HCT116 (cell line): Measurements from ENCODE around the gene ZNF541. TPM values are rescaled to one million over a fixed set of nuclear protein-coding genes. Genes with fewer than 3 reads are reported as not detected.

Source experiments
- ATAC-seq: fragments of 200-7000 bp; cut with Tn5 transposase; 2 replicates; pipeline ENCODE4 v1.9.1; 2020; ENCODE audit warnings: mild to moderate bottlenecking, moderate library complexity
- BruUV-seq: library from RNA; stranded (reverse); fragments of 400-500 nt; replicated peaks from 2 replicates; lab custom pipeline; 2021; lab: Mats Ljungman, UMichigan
- CTCF ChIA-PET: fragments of 300-600 bp; sonication (Branson Sonifier 250); formaldehyde crosslinking; loops from one replicate; lab custom pipeline; 2021; ENCODE audit warnings: antibody characterized with exemption; lab: Charles Lee
- POLR2A ChIA-PET: fragments of 300-600, 350-600 bp; sonication (Branson Sonifier 250); formaldehyde crosslinking; loops from one replicate; lab custom pipeline; 2021; ENCODE audit warnings: antibody characterized with exemption; lab: Charles Lee
- RAD21 ChIA-PET, 2 experiments: fragments of 300-600 bp; sonication (Branson Sonifier 250); formaldehyde crosslinking; loops; one replicate each; lab custom pipeline; 2023; ENCODE audit warnings: low total read pairs in 2 of 2; ENCODE audit not compliant: uncharacterized antibody in 2 of 2, unreplicated experiment in 2 of 2, low non-redundant PET in 1 of 2; lab: Charles Lee
- DNase-seq: peaks from one replicate; pipeline ENCODE4 v3.0.0-alpha.2; 2010; ENCODE audit warnings: low read depth, low spot score
- H2AFZ ChIP-seq: fragments of 200-600 bp; shearing (Covaris generic), sonication (generic); 2 replicates; pipeline ENCODE4 v1.6.1; 2017; ENCODE audit warnings: low read depth, mixed run types, mixed read lengths, antibody characterized with exemption, low read length; ENCODE audit not compliant: poor library complexity, severe bottlenecking
- H3K27ac ChIP-seq: 2 replicates; pipeline ENCODE4 v1.5.1; 2012; ENCODE audit warnings: low read depth, low read length
- H3K27me3 ChIP-seq: fragments of 200-600 bp; sonication (generic); 2 replicates; pipeline ENCODE4 v1.6.1; 2016; ENCODE audit warnings: mixed run types, low read length, mixed read lengths; ENCODE audit not compliant: insufficient read depth
- H3K36me3 ChIP-seq, 2 experiments: fragments of 200-500 bp in 1 of 2; fragments of 200-600 bp in 1 of 2; sonication (Bioruptor generic) in 1 of 2; sonication (generic) in 1 of 2; 2 replicates each; pipeline versions ENCODE4 v1.5.1 to v1.6.1; 2014 to 2016; ENCODE audit warnings: low read length in 2 of 2, inconsistent platforms in 1 of 2, mixed read lengths in 1 of 2, mixed run types in 1 of 2; ENCODE audit not compliant: insufficient read depth in 2 of 2, control insufficient read depth in 1 of 2
- H3K4me1 ChIP-seq, 2 experiments: fragments of 200-600 bp in 1 of 2; sonication (generic) in 1 of 2; 2 replicates each; pipeline versions ENCODE4 v1.5.1 to v1.6.1; 2012 to 2017; ENCODE audit warnings: low read length in 2 of 2, inconsistent platforms in 1 of 2, mild to moderate bottlenecking in 1 of 2, mixed read lengths in 1 of 2, mixed run types in 1 of 2, moderate library complexity in 1 of 2; ENCODE audit not compliant: insufficient read depth in 2 of 2, control insufficient read depth in 1 of 2
- H3K4me2 ChIP-seq: fragments of 200-600 bp; sonication (generic); 2 replicates; pipeline ENCODE4 v1.6.1; 2017; ENCODE audit warnings: mixed run types, low read length, mixed read lengths
- H3K4me3 ChIP-seq, 2 experiments: fragments of 200-600 bp in 1 of 2; sonication (generic) in 1 of 2; replicated peaks in 1 of 2; 2 replicates each; pipeline ENCODE4 v1.5.1; 2011 to 2016; ENCODE audit warnings: low read length in 2 of 2, control low read depth in 1 of 2, low read depth in 1 of 2, mild to moderate bottlenecking in 1 of 2, mixed read lengths in 1 of 2, mixed run types in 1 of 2
- H3K79me2 ChIP-seq: fragments of 200-600 bp; sonication (generic); 2 replicates; pipeline ENCODE4 v1.6.1; 2017; ENCODE audit warnings: mild to moderate bottlenecking, mixed run types, low read length, moderate library complexity, mixed read lengths; ENCODE audit not compliant: insufficient read depth
- H3K9ac ChIP-seq: fragments of 200-600 bp; sonication (generic); 2 replicates; pipeline ENCODE4 v1.6.1; 2016; ENCODE audit warnings: low read length, mixed read lengths
- H3K9me2 ChIP-seq: fragments of 200-600 bp; sonication (generic), shearing (Covaris generic); 2 replicates; pipeline ENCODE4 v1.6.1; 2017; ENCODE audit warnings: mixed run types, mild to moderate bottlenecking, moderate library complexity; ENCODE audit not compliant: insufficient read depth
- H3K9me3 ChIP-seq, 2 experiments: fragments of 200-500 bp in 1 of 2; fragments of 200-600 bp in 1 of 2; sonication (Bioruptor generic) in 1 of 2; sonication (generic) in 1 of 2; 2 replicates each; pipeline ENCODE4 v1.6.1; 2014 to 2017; ENCODE audit warnings: low read length in 2 of 2, mixed read lengths in 2 of 2, inconsistent platforms in 1 of 2, low read depth in 1 of 2, mild to moderate bottlenecking in 1 of 2, mixed run types in 1 of 2, moderate library complexity in 1 of 2; ENCODE audit not compliant: control insufficient read depth in 1 of 2, insufficient read depth in 1 of 2
- H4K20me1 ChIP-seq: fragments of 200-600 bp; sonication (generic), shearing (Covaris generic); 2 replicates; pipeline ENCODE4 v1.6.1; 2017; ENCODE audit warnings: mixed run types, mild to moderate bottlenecking, moderate library complexity; ENCODE audit not compliant: insufficient read depth
- CBX3 ChIP-seq: IDR thresholded peaks from 2 replicates; pipeline ENCODE4 v1.6.1; 2012; ENCODE audit warnings: low read depth
- CEBPB ChIP-seq: IDR thresholded peaks from 2 replicates; pipeline ENCODE4 v1.6.1; 2012; ENCODE audit warnings: low read depth
- EGR1 ChIP-seq: IDR thresholded peaks from 2 replicates; pipeline ENCODE4 v1.6.1; 2012; ENCODE audit warnings: low read depth
- SRF ChIP-seq: IDR thresholded peaks from 2 replicates; pipeline ENCODE4 v1.6.1; 2012; ENCODE audit warnings: low read depth
- TCF7L2 ChIP-seq: IDR thresholded peaks from 2 replicates; pipeline ENCODE4 v1.7.0; 2011; ENCODE audit warnings: borderline replicate concordance, inconsistent platforms; ENCODE audit not compliant: insufficient read depth, insufficient read length; ENCODE audit errors: extremely low read depth
- ZFX ChIP-seq: fragments of 450-650 bp; IDR thresholded peaks from 2 replicates; pipeline ENCODE4 v1.6.1; 2017
- intact Hi-C: fragments of 100-400 bp; cut with micrococcal nuclease; formaldehyde crosslinking; loops from 2 replicates; pipeline ENCODE4 v1.10.0; 2022
- total RNA-seq: library from RNA; stranded (reverse); gene quantifications from one replicate; pipeline ENCODE4 v1.2.1, GENCODE V29; 2021; ENCODE audit not compliant: unreplicated experiment
- TF ChIP-seq, protein P1 (sequence below), 3 experiments: fragments of 200-600 bp in 1 of 3; sonication (generic) in 1 of 3; IDR thresholded peaks in 2 of 3; conservative IDR thresholded peaks in 1 of 3; 2 replicates each; pipeline ENCODE4 v1.5.1; 2012 to 2017; ENCODE audit warnings: low read depth in 2 of 3, low read length in 2 of 3, antibody characterized with exemption in 1 of 3, borderline replicate concordance in 1 of 3, control low read depth in 1 of 3, mild to moderate bottlenecking in 1 of 3, mixed read lengths in 1 of 3, mixed run types in 1 of 3, moderate library complexity in 1 of 3; ENCODE audit not compliant: insufficient read depth in 1 of 3

Gene ZNF541
- total RNA-seq, 1 experiment from 2014 or later = not detected

DNA sequence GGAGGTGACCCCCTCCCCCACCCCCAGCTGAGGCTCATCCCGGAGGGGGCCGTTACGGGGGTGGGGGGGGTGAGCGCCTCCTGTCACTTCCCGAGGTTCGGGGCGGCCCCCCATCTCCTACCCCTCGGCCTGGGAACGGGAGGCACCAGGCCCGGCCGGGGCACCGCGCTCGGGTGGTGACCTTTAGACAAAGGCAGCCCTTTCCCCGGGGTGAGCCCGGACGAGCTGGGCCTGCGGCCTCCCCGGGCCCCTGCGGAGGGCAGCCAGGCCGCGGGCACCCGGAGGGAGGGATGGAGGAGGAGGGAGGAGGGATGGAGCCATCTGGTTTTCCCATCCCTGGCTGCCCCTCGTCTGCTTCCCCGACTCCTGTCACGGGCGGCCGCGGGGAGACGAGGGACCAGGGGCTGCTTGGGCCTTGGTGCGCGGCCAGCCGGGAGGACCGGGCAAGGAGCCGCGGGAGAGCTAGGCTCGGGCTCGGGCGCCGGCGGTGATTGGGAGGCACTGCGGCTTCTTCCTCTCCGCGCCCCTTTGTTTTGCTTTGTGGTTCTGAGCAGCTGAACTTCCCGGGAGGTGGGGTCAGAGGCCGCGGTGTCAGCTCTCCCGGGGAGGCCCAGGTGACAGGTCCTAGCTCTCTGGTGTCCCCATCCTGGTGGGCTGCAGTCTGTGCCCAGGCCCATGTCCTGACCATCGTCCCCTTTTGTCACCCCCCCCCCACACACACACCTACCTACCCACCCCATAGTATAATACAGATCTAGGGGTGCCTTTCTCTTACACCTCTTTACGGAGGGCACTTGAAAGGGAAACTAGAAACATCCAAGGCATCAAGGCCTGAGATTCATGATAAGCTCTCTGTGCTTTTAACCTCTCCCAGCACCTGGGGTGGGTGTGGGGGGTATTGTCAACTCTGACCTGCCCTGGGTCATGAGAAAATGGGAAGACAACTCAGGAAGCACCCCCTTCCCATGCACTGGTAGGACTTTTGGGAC, 37.3 kb upstream of the ZNF541 start:
- TF ChIP-seq SRF (no peak), EGR1 (no peak), CBX3 (no peak), TCF7L2 (no peak), CEBPB (no peak), ZFX (peak; percentile 76; the same call in 1 of the 2 replicates)
- TF ChIP-seq, protein P1, sequence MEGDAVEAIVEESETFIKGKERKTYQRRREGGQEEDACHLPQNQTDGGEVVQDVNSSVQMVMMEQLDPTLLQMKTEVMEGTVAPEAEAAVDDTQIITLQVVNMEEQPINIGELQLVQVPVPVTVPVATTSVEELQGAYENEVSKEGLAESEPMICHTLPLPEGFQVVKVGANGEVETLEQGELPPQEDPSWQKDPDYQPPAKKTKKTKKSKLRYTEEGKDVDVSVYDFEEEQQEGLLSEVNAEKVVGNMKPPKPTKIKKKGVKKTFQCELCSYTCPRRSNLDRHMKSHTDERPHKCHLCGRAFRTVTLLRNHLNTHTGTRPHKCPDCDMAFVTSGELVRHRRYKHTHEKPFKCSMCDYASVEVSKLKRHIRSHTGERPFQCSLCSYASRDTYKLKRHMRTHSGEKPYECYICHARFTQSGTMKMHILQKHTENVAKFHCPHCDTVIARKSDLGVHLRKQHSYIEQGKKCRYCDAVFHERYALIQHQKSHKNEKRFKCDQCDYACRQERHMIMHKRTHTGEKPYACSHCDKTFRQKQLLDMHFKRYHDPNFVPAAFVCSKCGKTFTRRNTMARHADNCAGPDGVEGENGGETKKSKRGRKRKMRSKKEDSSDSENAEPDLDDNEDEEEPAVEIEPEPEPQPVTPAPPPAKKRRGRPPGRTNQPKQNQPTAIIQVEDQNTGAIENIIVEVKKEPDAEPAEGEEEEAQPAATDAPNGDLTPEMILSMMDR (IDR thresholded peaks at IDR 0.05 in 2 of 3, conservative IDR thresholded peaks at IDR 0.05 in 1 of 3; ENCODE audit: borderline replicate concordance in 1 of 3, insufficient read depth in 1 of 3, low read depth in 2 of 3, low read length in 2 of 3) = no peak
- CTCF ChIA-PET = no interaction called here
- no peaks in the 10 kb centered on the region for H3K9me2 ChIP-seq
- H3K4me3 ChIP-seq = peak overlapping the region; percentile 73 to 84
- H2AFZ ChIP-seq = no peak overlapping the region
- no TSS peak for BruUV-seq
- POLR2A ChIA-PET = interaction anchor here (0.5 to 1.5 kb wide), 3 partner anchors 10 to 788 kb away, joined by 3 to 10 read pairs (median 3); no protein-coding TSS in a partner anchor
- H3K27ac ChIP-seq = peak overlapping the region; percentile 71; the same call in 1 of the 2 replicates
- RAD21 ChIA-PET = interaction anchor here in 1 of 2 experiments (0.9 kb wide), 1 partner anchor 10 kb away, joined by 4 read pairs; no protein-coding TSS in a partner anchor
- DNase-seq (no peak), ATAC-seq (no peak)
- peaks cover 57% of the 10 kb centered on the region for H3K79me2 ChIP-seq
- intact Hi-C loops = loop anchor here (10.0 kb wide), 1 partner anchor 165 kb away; no protein-coding TSS in a partner anchor
- H4K20me1 ChIP-seq = no peaks in the 10 kb centered on the region
- no peaks in the 10 kb centered on the region for H3K27me3 ChIP-seq
- H3K9me3 ChIP-seq = no peaks in the 10 kb centered on the region
- peak overlapping the region; percentile 85 for H3K4me2 ChIP-seq
- no peaks in the 10 kb centered on the region for H3K36me3 ChIP-seq
- H3K4me1 ChIP-seq = peaks cover 10 to 20% of the 10 kb centered on the region in 2 experiments
- H3K9ac ChIP-seq = peak overlapping the region; percentile 72
